ENCODE results near the gene SYNPO2.

- TF ChIP-seq, protein P1, sequence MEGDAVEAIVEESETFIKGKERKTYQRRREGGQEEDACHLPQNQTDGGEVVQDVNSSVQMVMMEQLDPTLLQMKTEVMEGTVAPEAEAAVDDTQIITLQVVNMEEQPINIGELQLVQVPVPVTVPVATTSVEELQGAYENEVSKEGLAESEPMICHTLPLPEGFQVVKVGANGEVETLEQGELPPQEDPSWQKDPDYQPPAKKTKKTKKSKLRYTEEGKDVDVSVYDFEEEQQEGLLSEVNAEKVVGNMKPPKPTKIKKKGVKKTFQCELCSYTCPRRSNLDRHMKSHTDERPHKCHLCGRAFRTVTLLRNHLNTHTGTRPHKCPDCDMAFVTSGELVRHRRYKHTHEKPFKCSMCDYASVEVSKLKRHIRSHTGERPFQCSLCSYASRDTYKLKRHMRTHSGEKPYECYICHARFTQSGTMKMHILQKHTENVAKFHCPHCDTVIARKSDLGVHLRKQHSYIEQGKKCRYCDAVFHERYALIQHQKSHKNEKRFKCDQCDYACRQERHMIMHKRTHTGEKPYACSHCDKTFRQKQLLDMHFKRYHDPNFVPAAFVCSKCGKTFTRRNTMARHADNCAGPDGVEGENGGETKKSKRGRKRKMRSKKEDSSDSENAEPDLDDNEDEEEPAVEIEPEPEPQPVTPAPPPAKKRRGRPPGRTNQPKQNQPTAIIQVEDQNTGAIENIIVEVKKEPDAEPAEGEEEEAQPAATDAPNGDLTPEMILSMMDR (conservative IDR thresholded peaks at IDR 0.05; ENCODE audit: low read depth, low read length) = no peak
- TF ChIP-seq EZH2phosphoT487 (IDR thresholded peaks at IDR 0.05; ENCODE audit: borderline replicate concordance, low read length) = no peak
- no peak for TF ChIP-seq EZH2 (IDR thresholded peaks at IDR 0.05; ENCODE audit: low read length, unreplicated experiment)
Observed at GRCh38 chr4:118936406-118936805, 47.8 kb downstream of the SYNPO2 start.
